ENCODE measurements around the gene ZDHHC9. TPM values are rescaled to one million over a fixed set of nuclear protein-coding genes. Genes with fewer than 3 reads are reported as not detected.

ZDHHC9 gene
- total and polyA plus RNA-seq, 9 of the 15 experiments (the other 6 are each of a cell fraction or from before 2014, with no cell fraction given): 6.8 to 22.4 (median 9.1) TPM

GRCh38 chrX:129791961-129792570, 51.6 kb downstream of the ZDHHC9 start:
- no peaks in the 10 kb centered on the region for H4K20me1 ChIP-seq (replicated peaks; ENCODE audit: control insufficient read depth, insufficient read depth, low read length)
- no peaks in the 10 kb centered on the region for H3K9me3 ChIP-seq (replicated peaks; ENCODE audit: control insufficient read depth, insufficient read depth, low read depth, low read length)
- POLR2A ChIA-PET: no interaction called here
- no peaks in the 10 kb centered on the region for H3K27me3 ChIP-seq (ENCODE audit: control insufficient read depth in 2 of 2, insufficient read depth in 2 of 2, low read length in 2 of 2)
- H3K79me2 ChIP-seq (ENCODE audit: control insufficient read depth, insufficient read depth, low read length): no peaks in the 10 kb centered on the region
- H2AFZ ChIP-seq (ENCODE audit: low read depth, low read length): no peak overlapping the region
- H3K4me3 ChIP-seq: no peak overlapping the region
- no peak for DNase-seq (ENCODE audit: extremely low read depth in 1 of 4, low spot score in 3 of 4)
- no TSS peak for BruUV-seq (replicated peaks)
- H3K9ac ChIP-seq (ENCODE audit: insufficient read depth in 1 of 2, low read depth in 2 of 2, low read length in 2 of 2): no peak overlapping the region
- no peaks in the 10 kb centered on the region for H3K36me3 ChIP-seq (ENCODE audit: control insufficient read depth, insufficient read depth, low read length)
- no peaks in the 10 kb centered on the region for H3K9me1 ChIP-seq (ENCODE audit: control insufficient read depth, insufficient read depth, low read length)
- intact Hi-C loops (cut with micrococcal nuclease) (no loop called here), in situ Hi-C loops (cut with MboI) (no loop called here)
- H3K4me1 ChIP-seq (replicated peaks in 1 of 2; ENCODE audit: control insufficient read depth in 2 of 2, insufficient read depth in 2 of 2, low read length in 2 of 2): peaks cover 0 to 5% of the 10 kb centered on the region in 2 experiments; a peak in 2 of 5 replicates
- CTCF ChIA-PET (ENCODE audit: low intra/inter-chr PET ratio): no interaction called here
- no peak overlapping the region for H3K4me2 ChIP-seq (ENCODE audit: insufficient read depth, low read length)
- ATAC-seq: no peak
- no peak overlapping the region for H3K27ac ChIP-seq (ENCODE audit: extremely low read depth, low read depth, low read length)
- FAIRE-seq: no peak
- WGBS (ENCODE audit: insufficient coverage, low coverage, missing lambda C conversion rate): 30% methylated on average over 10 of the region's 11 CpGs
- TF ChIP-seq ZHX1 (conservative IDR thresholded peaks at IDR 0.05; ENCODE audit: low read length) (no peak), ZNF518B (CRISPR knock-in tag; IDR thresholded peaks at IDR 0.05) (no peak), CTCFL (IDR thresholded peaks at IDR 0.05; ENCODE audit: borderline replicate concordance, insufficient read depth, low read depth, low read length, poor library complexity, severe bottlenecking) (no peak), ZNF592 (IDR thresholded peaks at IDR 0.05) (no peak), ARID3B (CRISPR knock-in tag; IDR thresholded peaks at IDR 0.05; ENCODE audit: borderline replicate concordance) (no peak)

All from K562 (cell line).